Left forelimb (tissue), 1 donor: Measurements from ENCODE around the gene NTSR1.
"Not testable (repeated sequence)": the region's sequence is repeated elsewhere in the genome, so short reads cannot be mapped to it uniquely, and the experiment has no call there.

Source experiments
- DNase-seq: peaks from one replicate; pipeline ENCODE4 v3.0.0-alpha.2; 2018; ENCODE audit warnings: low spot score

Gene NTSR1

GRCh38 chr20:62674370-62674769 is 34.3 kb upstream of the NTSR1 start:
- no peak for DNase-seq

- no peak for DNase-seq
Observed at GRCh38 chr20:62675156-62675876, 33.3 kb upstream of the NTSR1 start.

- no peak for DNase-seq
Observed at GRCh38 chr20:62675877-62676260, 32.8 kb upstream of the NTSR1 start.

- DNase-seq = no peak
Observed at GRCh38 chr20:62676976-62677375, 31.7 kb upstream of the NTSR1 start.

GRCh38 chr20:62677678-62678077 is 31.0 kb upstream of the NTSR1 start:
- no peak for DNase-seq

- no peak for DNase-seq
Observed at GRCh38 chr20:62678553-62678952, 30.1 kb upstream of the NTSR1 start.

- DNase-seq = no peak
Observed at GRCh38 chr20:62679978-62680589, 28.6 kb upstream of the NTSR1 start.

- no peak for DNase-seq
Observed at GRCh38 chr20:62682912-62683517, 25.6 kb upstream of the NTSR1 start.

- not testable (repeated sequence) for DNase-seq
Observed at GRCh38 chr20:62683660-62684322, 24.8 kb upstream of the NTSR1 start.

- DNase-seq = no peak
Observed at GRCh38 chr20:62684981-62685380, 23.7 kb upstream of the NTSR1 start.

- DNase-seq = no peak
Observed at GRCh38 chr20:62685781-62686555, 22.7 kb upstream of the NTSR1 start.

GRCh38 chr20:62686869-62687830 is 21.5 kb upstream of the NTSR1 start:
- no peak for DNase-seq

- DNase-seq = no peak
Observed at GRCh38 chr20:62688083-62688482, 20.6 kb upstream of the NTSR1 start.

- no peak for DNase-seq
Observed at GRCh38 chr20:62688855-62689460, 19.7 kb upstream of the NTSR1 start.

GRCh38 chr20:62689861-62690260 is 18.8 kb upstream of the NTSR1 start:
- DNase-seq = no peak

GRCh38 chr20:62690261-62690820 is 18.3 kb upstream of the NTSR1 start:
- no peak for DNase-seq

- no peak for DNase-seq
Observed at GRCh38 chr20:62691487-62691886, 17.1 kb upstream of the NTSR1 start.

- DNase-seq = no peak
Observed at GRCh38 chr20:62692176-62692575, 16.5 kb upstream of the NTSR1 start.

GRCh38 chr20:62692801-62693523 is 15.7 kb upstream of the NTSR1 start:
- no peak for DNase-seq

GRCh38 chr20:62693524-62693922 is 15.1 kb upstream of the NTSR1 start:
- no peak for DNase-seq
